ENCODE measurements around the gene PKP2.
A peak's percentile ranks its signal among the peaks of the same experiment; 100 is the strongest.

The PKP2 gene

DNA sequence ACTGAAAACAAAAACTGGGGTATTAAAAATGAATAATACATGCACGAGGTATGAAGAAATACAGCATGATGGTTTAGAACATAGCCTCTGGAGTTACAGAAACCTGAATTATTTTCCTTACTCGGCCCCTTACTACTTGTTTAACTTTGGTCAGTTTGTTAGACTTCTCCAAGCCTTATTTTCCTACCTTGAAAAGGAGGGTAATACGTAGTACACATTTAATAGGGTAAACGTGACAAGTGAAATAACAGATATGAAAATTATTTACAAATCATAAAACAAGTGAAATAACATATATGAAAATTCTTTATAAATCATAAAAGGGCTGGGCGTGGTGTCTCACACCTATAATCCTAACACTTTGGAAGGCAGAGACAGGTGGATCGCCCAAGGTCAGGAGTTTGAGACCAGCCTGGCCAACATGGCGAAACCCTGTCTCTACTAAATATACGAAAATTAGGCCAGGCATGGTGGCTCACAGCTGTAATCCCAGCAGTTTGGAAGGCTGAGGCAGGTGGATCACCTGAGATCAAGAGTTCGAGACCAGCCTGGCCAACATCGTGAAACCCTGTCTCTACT lies 11.4 kb upstream of the PKP2 start:
- no peak overlapping the region for H3K4me3 ChIP-seq (ENCODE audit: low read length)
- H3K4me1 ChIP-seq (ENCODE audit: control insufficient read depth, low read depth, low read length): no peaks in the 10 kb centered on the region
- H3K36me3 ChIP-seq (ENCODE audit: control insufficient read depth, low read depth, low read length): no peaks in the 10 kb centered on the region
- H3K9ac ChIP-seq (ENCODE audit: low read length): no peak overlapping the region
- H3K27me3 ChIP-seq (ENCODE audit: control insufficient read depth, insufficient read depth, low read length): no peaks in the 10 kb centered on the region
- H3K27ac ChIP-seq (ENCODE audit: low read length): no peak overlapping the region
- no peaks in the 10 kb centered on the region for H3K9me3 ChIP-seq (ENCODE audit: control insufficient read depth, low read depth, low read length)

DNA sequence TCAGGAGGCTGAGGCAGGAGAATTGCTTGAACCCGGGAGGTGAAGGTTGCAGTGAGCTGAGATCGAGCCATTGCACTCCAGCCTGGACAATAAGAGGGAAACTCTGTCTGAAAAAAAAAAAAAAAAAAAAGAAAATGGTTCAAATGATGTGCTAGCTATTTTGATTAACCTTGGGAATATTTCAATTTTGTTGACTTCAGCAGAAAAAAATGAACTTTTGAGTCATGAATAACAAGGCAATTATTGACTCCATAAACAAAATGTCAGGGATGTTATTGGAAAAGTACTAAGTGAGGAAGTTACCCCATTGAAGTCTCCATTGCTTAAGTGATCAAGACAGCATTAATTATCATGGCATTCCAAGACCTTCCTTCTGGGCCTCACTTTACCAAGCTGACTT lies 10.6 kb upstream of the PKP2 start:
- Histone ChIP-seq H3K9ac (ENCODE audit: low read length) (no peak overlapping the region), H3K9me3 (ENCODE audit: control insufficient read depth, low read depth, low read length) (no peaks in the 10 kb centered on the region), H3K27ac (ENCODE audit: low read length) (no peak overlapping the region), H3K4me3 (ENCODE audit: low read length) (no peak overlapping the region), H3K4me1 (ENCODE audit: control insufficient read depth, low read depth, low read length) (no peaks in the 10 kb centered on the region), H3K36me3 (ENCODE audit: control insufficient read depth, low read depth, low read length) (no peaks in the 10 kb centered on the region), H3K27me3 (ENCODE audit: control insufficient read depth, insufficient read depth, low read length) (no peaks in the 10 kb centered on the region)

DNA sequence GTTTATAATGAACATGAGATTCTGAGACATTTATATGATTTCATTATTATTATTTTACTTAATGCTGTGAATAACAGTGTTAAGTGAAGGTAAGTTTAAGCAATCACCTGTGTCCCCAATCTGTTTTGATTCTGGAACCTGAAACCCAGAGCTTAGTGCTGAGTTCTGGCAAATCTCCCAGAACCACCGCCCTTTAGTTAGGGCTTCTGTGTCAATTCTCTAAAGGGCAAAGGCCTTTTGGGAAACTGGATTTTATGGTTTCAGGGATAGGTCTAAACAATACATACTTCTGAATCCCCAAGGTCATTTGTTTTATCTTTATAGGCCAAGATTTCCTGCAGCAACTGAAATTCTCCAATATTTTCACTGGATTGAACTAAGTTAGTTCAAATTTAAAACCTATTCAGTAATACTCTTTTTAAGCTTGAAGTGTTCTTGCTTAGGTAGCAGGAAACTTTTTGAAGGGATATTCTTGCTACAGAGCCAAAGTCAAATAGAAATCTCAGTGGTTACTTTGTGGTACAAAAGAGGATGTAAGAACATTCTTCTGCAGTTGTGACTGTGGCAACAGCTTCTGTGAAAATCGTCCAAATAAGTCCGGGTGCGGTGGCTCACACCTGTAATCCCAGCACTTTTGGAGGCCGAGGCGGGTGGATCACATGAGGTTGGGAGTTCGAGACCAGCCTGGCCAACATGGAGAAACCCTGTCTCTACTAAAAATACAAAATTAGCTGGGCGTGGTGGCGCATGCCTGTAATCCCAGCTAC lies 10.0 kb upstream of the PKP2 start:
- Histone ChIP-seq H3K9ac (ENCODE audit: low read length) (no peak overlapping the region), H3K27me3 (ENCODE audit: control insufficient read depth, insufficient read depth, low read length) (no peaks in the 10 kb centered on the region), H3K4me3 (ENCODE audit: low read length) (no peak overlapping the region), H3K36me3 (ENCODE audit: control insufficient read depth, low read depth, low read length) (no peaks in the 10 kb centered on the region), H3K4me1 (ENCODE audit: control insufficient read depth, low read depth, low read length) (no peaks in the 10 kb centered on the region), H3K27ac (ENCODE audit: low read length) (no peak overlapping the region), H3K9me3 (ENCODE audit: control insufficient read depth, low read depth, low read length) (no peaks in the 10 kb centered on the region)

DNA sequence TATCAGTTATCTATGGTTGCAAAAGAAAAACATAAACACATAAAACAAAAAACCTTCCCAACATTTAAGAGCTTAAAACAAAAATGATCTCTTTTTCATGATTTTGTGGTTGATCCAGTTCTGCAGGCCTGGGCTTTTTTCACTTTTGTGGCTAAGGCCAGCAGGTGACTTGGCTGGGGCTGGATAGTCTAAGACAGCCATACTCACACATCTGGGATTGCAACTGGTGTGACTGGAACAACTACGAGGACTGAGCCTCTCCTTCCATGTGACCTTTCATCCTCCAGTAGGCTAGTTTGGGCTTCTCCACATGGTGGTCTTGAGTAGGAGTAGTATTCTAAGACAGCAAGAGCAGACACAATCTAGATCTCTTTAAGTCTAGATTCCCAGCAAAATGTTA lies 7.2 kb upstream of the PKP2 start:
- H3K4me3 ChIP-seq (ENCODE audit: low read length): no peak overlapping the region
- H3K9ac ChIP-seq (ENCODE audit: low read length): no peak overlapping the region
- H3K9me3 ChIP-seq (ENCODE audit: control insufficient read depth, low read depth, low read length): no peaks in the 10 kb centered on the region
- no peaks in the 10 kb centered on the region for H3K27me3 ChIP-seq (ENCODE audit: control insufficient read depth, insufficient read depth, low read length)
- no peaks in the 10 kb centered on the region for H3K36me3 ChIP-seq (ENCODE audit: control insufficient read depth, low read depth, low read length)
- H3K4me1 ChIP-seq (ENCODE audit: control insufficient read depth, low read depth, low read length): no peaks in the 10 kb centered on the region
- no peak overlapping the region for H3K27ac ChIP-seq (ENCODE audit: low read length)

DNA sequence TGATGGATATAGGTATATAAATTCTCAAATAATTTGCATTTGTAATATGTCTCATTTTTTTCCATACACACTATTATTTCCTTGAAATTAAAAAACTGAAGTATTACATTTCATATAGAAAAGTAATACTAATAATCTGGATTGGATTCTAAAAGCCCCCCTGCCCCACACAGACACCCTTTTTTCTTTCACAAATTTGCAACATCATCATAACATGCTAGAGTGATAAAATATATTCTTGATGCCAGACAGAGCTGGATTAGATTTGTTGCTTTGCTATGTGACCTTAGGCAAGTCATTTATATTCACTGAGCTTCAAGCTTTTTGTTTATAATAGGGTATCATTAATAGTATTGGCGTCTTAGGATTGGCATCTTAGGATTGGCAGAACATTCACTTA lies 6.7 kb upstream of the PKP2 start:
- H3K36me3 ChIP-seq (ENCODE audit: control insufficient read depth, low read depth, low read length): no peaks in the 10 kb centered on the region
- no peaks in the 10 kb centered on the region for H3K4me1 ChIP-seq (ENCODE audit: control insufficient read depth, low read depth, low read length)
- no peaks in the 10 kb centered on the region for H3K27me3 ChIP-seq (ENCODE audit: control insufficient read depth, insufficient read depth, low read length)
- H3K4me3 ChIP-seq (ENCODE audit: low read length): no peak overlapping the region
- no peaks in the 10 kb centered on the region for H3K9me3 ChIP-seq (ENCODE audit: control insufficient read depth, low read depth, low read length)
- H3K9ac ChIP-seq (ENCODE audit: low read length): no peak overlapping the region
- H3K27ac ChIP-seq (ENCODE audit: low read length): no peak overlapping the region

DNA sequence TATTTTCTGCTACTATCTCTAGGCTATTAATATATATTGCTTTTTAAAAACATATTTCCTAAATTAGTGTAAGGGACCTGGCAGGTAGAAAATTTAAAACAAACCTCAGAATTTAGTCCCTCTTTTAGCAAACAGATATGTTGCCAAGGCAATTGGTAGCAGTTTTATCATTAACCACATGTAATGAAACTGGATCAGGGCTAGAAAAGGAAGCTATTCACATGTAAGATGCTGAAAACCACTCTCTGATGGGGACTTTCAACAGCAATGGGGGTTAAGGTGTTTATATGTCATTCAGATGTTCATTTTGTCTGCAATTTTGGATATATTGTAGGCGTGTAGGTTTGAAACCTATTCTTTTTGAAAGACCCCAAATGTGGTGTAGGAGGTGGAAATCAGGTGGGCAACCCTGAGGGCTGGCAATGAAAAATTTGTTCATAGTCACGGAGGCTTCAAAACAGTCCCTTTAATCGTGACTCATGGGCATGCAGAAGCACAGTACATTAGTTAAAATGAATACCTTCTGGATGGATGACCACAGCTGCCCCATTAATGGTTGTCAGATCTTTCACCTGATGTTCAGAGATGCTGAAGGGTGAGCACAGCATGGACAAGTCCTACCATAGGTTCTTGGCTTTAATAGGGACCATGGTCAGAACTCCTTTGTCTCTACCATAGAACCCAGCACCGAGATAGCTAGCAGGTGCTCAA lies 5.9 kb upstream of the PKP2 start:
- Histone ChIP-seq H3K36me3 (ENCODE audit: control insufficient read depth, low read depth, low read length) (no peaks in the 10 kb centered on the region), H3K4me3 (ENCODE audit: low read length) (no peak overlapping the region), H3K27ac (ENCODE audit: low read length) (no peak overlapping the region), H3K9ac (ENCODE audit: low read length) (no peak overlapping the region), H3K4me1 (ENCODE audit: control insufficient read depth, low read depth, low read length) (peaks cover 2% of the 10 kb centered on the region), H3K27me3 (ENCODE audit: control insufficient read depth, insufficient read depth, low read length) (peaks cover 6% of the 10 kb centered on the region), H3K9me3 (ENCODE audit: control insufficient read depth, low read depth, low read length) (no peaks in the 10 kb centered on the region)

DNA sequence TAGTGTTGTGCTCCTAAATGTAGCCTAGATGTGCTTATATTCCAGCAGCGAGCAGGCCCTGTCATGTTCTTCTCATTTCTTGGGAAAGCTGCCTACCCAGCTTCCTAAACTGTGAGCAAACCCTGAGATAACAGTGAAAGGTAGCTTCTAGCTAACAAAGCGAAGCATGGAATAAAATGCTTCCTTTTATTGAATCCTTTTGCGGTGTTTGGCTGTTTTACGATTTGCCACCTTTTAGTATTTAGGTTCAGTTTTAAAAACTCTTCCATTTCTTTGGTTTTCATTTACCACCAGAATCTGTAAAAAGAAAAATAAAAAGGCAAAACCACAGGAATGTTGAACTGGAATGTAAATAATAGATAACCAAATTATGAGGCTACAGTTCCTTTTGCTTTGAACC lies 5.0 kb upstream of the PKP2 start:
- no peak overlapping the region for H3K9ac ChIP-seq (ENCODE audit: low read length)
- H3K4me1 ChIP-seq (ENCODE audit: control insufficient read depth, low read depth, low read length): peaks cover 6% of the 10 kb centered on the region
- H3K4me3 ChIP-seq (ENCODE audit: low read length): no peak overlapping the region
- peaks cover 9% of the 10 kb centered on the region for H3K27me3 ChIP-seq (ENCODE audit: control insufficient read depth, insufficient read depth, low read length)
- H3K9me3 ChIP-seq (ENCODE audit: control insufficient read depth, low read depth, low read length): no peaks in the 10 kb centered on the region
- no peak overlapping the region for H3K27ac ChIP-seq (ENCODE audit: low read length)
- no peaks in the 10 kb centered on the region for H3K36me3 ChIP-seq (ENCODE audit: control insufficient read depth, low read depth, low read length)

DNA sequence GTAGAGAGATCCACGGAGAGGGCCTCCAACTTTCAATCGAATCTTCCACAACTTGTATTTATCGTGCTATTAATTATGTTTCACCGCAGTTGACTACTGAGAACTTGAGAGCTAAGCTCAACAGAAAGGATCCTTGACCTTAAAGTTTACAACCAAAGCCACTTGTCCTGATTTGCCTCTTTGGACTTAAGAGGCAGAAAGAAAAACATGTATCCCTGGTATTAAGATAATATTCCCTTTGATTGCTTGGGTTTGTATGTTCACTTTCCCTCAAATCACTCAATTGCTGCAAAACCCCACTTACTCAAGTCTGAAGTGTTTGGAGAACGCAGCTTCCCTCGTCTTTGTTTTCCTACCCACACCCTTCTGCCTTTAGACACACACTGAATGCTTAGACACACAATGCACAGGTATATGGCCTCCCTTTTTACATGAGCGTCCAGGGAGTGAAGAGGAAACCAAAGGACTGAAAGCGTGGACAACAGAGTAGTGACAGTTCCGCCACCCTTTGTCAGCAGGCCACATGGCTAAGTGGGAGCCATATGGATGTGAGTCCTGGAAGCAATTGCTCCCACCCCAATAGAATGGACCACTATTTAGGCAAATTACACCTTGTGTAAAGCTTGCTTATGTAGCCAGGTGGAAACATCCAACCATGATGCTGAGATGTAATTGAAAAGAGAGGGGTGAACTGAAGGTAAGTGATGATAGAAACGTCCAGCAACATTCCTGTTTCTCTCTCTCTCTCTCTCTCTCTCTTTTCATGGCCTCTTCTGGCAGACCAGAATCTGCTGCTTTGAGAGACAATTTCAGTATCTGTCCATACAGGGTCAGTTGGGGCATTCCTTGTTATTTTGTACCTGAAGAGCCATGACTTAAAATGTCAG lies 1.4 kb upstream of the PKP2 start:
- Histone ChIP-seq H3K9me3 (ENCODE audit: control insufficient read depth, low read depth, low read length) (no peaks in the 10 kb centered on the region), H3K27ac (ENCODE audit: low read length) (no peak overlapping the region), H3K27me3 (ENCODE audit: control insufficient read depth, insufficient read depth, low read length) (peaks cover 22% of the 10 kb centered on the region), H3K9ac (ENCODE audit: low read length) (peak overlapping the region; percentile 70), H3K36me3 (ENCODE audit: control insufficient read depth, low read depth, low read length) (no peaks in the 10 kb centered on the region), H3K4me3 (ENCODE audit: low read length) (peak overlapping the region; percentile 95), H3K4me1 (ENCODE audit: control insufficient read depth, low read depth, low read length) (peaks cover 22% of the 10 kb centered on the region)

DNA sequence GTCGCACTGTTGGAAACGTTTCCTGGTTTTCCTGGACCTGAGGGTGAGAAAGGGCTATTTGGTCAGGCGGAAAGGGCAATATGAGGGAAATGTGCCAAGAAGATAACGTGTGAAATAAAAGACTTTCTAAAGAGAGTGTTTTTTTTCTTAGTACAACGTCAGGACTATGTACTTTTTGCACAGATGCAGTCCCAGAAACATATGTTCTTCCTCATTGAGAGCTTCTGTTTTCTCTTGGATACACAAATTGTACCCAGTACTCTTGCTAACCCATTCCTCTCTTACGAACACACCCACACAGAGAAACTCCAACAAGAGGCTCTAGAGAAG lies 669 bp upstream of the PKP2 start:
- Histone ChIP-seq H3K4me3 (ENCODE audit: low read length) (peak overlapping the region; percentile 95), H3K4me1 (ENCODE audit: control insufficient read depth, low read depth, low read length) (peaks cover 26% of the 10 kb centered on the region), H3K9ac (ENCODE audit: low read length) (peak overlapping the region; percentile 70), H3K27ac (ENCODE audit: low read length) (no peak overlapping the region), H3K27me3 (ENCODE audit: control insufficient read depth, insufficient read depth, low read length) (peaks cover 22% of the 10 kb centered on the region), H3K9me3 (ENCODE audit: control insufficient read depth, low read depth, low read length) (no peaks in the 10 kb centered on the region), H3K36me3 (ENCODE audit: control insufficient read depth, low read depth, low read length) (no peaks in the 10 kb centered on the region)

DNA sequence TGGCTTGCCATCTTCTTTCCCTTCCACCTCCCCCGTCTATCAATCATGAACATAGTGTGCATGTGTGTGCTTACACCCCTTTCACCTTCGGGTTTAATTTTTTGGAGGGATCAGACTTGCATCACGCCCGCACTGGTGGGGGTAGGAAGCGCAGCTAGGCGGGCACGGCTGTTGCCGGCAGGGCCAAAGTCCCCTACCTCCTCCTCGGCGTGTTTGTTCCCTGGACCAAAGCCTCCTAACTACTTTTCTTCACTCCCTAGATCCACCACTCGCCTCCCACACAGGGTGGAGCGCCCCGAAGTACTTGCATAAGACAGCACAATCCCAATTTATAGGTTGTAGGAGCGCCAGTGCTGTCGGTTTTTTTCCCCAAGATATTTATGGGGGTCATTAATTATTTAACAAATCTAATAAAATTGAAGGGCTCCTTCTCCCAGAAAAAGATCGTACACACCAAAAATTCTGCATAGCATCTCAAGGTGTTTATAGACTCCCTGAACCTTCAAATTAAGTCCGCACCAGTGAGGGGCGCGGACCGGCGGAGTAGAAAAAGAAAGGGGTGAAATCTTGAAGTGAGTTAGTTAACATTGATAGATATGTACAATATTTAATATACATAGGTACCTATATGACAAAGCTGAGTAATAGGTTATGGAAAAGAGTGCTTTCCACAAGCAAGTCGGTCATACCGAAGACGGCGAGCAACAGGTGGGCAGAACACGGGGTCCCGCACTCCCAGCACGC lies 717 bp downstream of the PKP2 start:
- Histone ChIP-seq H3K27ac (ENCODE audit: low read length) (no peak overlapping the region), H3K4me1 (ENCODE audit: control insufficient read depth, low read depth, low read length) (peaks cover 35% of the 10 kb centered on the region), H3K27me3 (ENCODE audit: control insufficient read depth, insufficient read depth, low read length) (peaks cover 22% of the 10 kb centered on the region), H3K9ac (ENCODE audit: low read length) (peak overlapping the region; percentile 20), H3K36me3 (ENCODE audit: control insufficient read depth, low read depth, low read length) (no peaks in the 10 kb centered on the region), H3K9me3 (ENCODE audit: control insufficient read depth, low read depth, low read length) (no peaks in the 10 kb centered on the region), H3K4me3 (ENCODE audit: low read length) (peak overlapping the region; percentile 68)

DNA sequence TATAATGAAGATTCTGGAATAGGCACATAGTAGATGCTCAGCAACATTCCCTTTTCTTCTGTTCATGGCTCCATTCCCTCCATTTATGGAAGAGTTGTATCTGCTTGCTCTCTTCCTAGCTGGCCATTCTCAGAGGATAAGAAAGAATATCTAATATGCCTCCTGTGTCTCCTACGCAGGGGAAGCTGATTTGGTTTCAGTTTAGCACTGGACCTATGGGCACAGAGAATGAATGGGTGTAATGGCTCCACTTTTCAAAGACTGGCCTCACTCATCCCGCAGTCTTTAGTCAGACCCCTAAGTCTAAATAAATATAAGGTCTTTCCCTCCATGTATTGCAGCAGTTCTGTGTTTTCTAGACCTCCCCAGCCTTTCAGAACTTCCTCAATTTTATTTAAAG lies 2.0 kb downstream of the PKP2 start:
- Histone ChIP-seq H3K36me3 (ENCODE audit: control insufficient read depth, low read depth, low read length) (no peaks in the 10 kb centered on the region), H3K27me3 (ENCODE audit: control insufficient read depth, insufficient read depth, low read length) (peaks cover 22% of the 10 kb centered on the region), H3K27ac (ENCODE audit: low read length) (no peak overlapping the region), H3K4me3 (ENCODE audit: low read length) (no peak overlapping the region), H3K4me1 (ENCODE audit: control insufficient read depth, low read depth, low read length) (peaks cover 35% of the 10 kb centered on the region), H3K9ac (ENCODE audit: low read length) (no peak overlapping the region), H3K9me3 (ENCODE audit: control insufficient read depth, low read depth, low read length) (no peaks in the 10 kb centered on the region)
